HepG2 (cell line): ENCODE results near the gene C1orf21. TPM values are rescaled to one million over a fixed set of nuclear protein-coding genes. Genes with fewer than 3 reads are reported as not detected.
A peak's percentile ranks its signal among the peaks of the same experiment; 100 is the strongest.

Experiments
- ATAC-seq: fragments of 200-7000 bp; cut with Tn5 transposase; 3 replicates; pipeline ENCODE4 v1.9.1; 2020; ENCODE audit warnings: mild to moderate bottlenecking, moderate library complexity
- BruUV-seq: library from RNA; stranded (reverse); fragments of 400-500 nt; replicated peaks from 2 replicates; lab custom pipeline; 2021; lab: Mats Ljungman, UMichigan
- CTCF ChIA-PET: fragments of 300-600 bp; formaldehyde crosslinking; extraction: SDS; loops from one replicate; lab custom pipeline; 2021; ENCODE audit warnings: low total read pairs, inconsistent platforms, low intra/inter-chr PET ratio; lab: Yijun Ruan, JAX
- POLR2A ChIA-PET: fragments of 350-600 bp; sonication (Branson Sonifier 250); formaldehyde crosslinking; loops from one replicate; lab custom pipeline; 2020; ENCODE audit warnings: antibody characterized with exemption, inconsistent platforms; lab: Yijun Ruan, JAX
- DNase-seq: peaks from one replicate; pipeline ENCODE4 v3.0.0-alpha.2; 2015; ENCODE audit warnings: low spot score
- FAIRE-seq: peaks from 3 replicates; lab custom pipeline; 2011; peaks lifted over from hg19 to GRCh38; lab: Jason Lieb, UNC
- H2AFZ ChIP-seq: one replicate; pipeline ENCODE4 v1.6.1; 2011; ENCODE audit warnings: low read length, inconsistent platforms
- H3K27ac ChIP-seq: fragments of 300-600 bp; 3 replicates; pipeline ENCODE4 v1.8.0; 2011; ENCODE audit warnings: mixed run types, mild to moderate bottlenecking, mixed read lengths, low read length, inconsistent platforms; ENCODE audit not compliant: insufficient read depth; ENCODE audit errors: extremely low read length
- H3K27me3 ChIP-seq, 2 experiments: fragments of 200-600 bp in 1 of 2; 2 replicates in 1 of 2; 3 replicates in 1 of 2; pipeline versions ENCODE4 v1.6.0 to v1.8.0; 2011; ENCODE audit warnings: low read length in 2 of 2, mild to moderate bottlenecking in 2 of 2, moderate library complexity in 2 of 2, inconsistent platforms in 1 of 2; ENCODE audit not compliant: insufficient read depth in 2 of 2, control insufficient read depth in 1 of 2
- H3K36me3 ChIP-seq, 2 experiments: fragments of 200-600 bp in 1 of 2; replicated peaks in 1 of 2; 2 replicates in 1 of 2; 3 replicates in 1 of 2; pipeline versions ENCODE4 v1.5.1 to v1.8.0; 2011; ENCODE audit warnings: low read length in 2 of 2, inconsistent platforms in 1 of 2; ENCODE audit not compliant: insufficient read depth in 2 of 2, control insufficient read depth in 1 of 2
- H3K4me1 ChIP-seq: 2 replicates; pipeline ENCODE4 v1.5.1; 2012; ENCODE audit warnings: low read length, inconsistent platforms; ENCODE audit not compliant: insufficient read depth
- H3K4me2 ChIP-seq: 2 replicates; pipeline ENCODE4 v1.6.0; 2011; ENCODE audit warnings: low read depth, low read length, inconsistent platforms
- H3K4me3 ChIP-seq, 3 experiments: fragments of 200-600 bp in 1 of 3; sonication (generic), shearing (Covaris generic) in 1 of 3; replicated peaks in 1 of 3; 2 replicates each; pipeline ENCODE4 v1.5.1; 2011 to 2016; ENCODE audit warnings: low read length in 3 of 3, inconsistent platforms in 2 of 3, low read depth in 2 of 3, mild to moderate bottlenecking in 2 of 3, control low read depth in 1 of 3, mixed read lengths in 1 of 3; ENCODE audit not compliant: insufficient read depth in 1 of 3
- H3K79me2 ChIP-seq: one replicate; pipeline ENCODE4 v1.6.1; 2011; ENCODE audit warnings: low read length, inconsistent platforms; ENCODE audit not compliant: insufficient read depth
- H3K9ac ChIP-seq: 2 replicates; pipeline ENCODE4 v1.6.0; 2011; ENCODE audit warnings: mild to moderate bottlenecking, low read depth, low read length, inconsistent platforms; ENCODE audit not compliant: insufficient read depth
- H3K9me3 ChIP-seq: 2 replicates; pipeline ENCODE4 v1.5.1; 2012; ENCODE audit warnings: mild to moderate bottlenecking, low read length
- H4K20me1 ChIP-seq: 2 replicates; pipeline ENCODE4 v1.6.0; 2011; ENCODE audit warnings: inconsistent platforms, mild to moderate bottlenecking, low read length, moderate library complexity; ENCODE audit not compliant: insufficient read depth
- ATF7 ChIP-seq, 2 experiments: fragments of 450-650 bp in 1 of 2; sonication (generic) in 1 of 2; formaldehyde crosslinking in 1 of 2; IDR thresholded peaks; 2 replicates each; pipeline versions ENCODE4 v1.4.0 to v1.6.1; 2016 to 2020; ENCODE audit warnings: antibody characterized with exemption in 1 of 2, mild to moderate bottlenecking in 1 of 2, missing genetic modification reagents in 1 of 2
- GLMP ChIP-seq: sonication (generic); formaldehyde crosslinking; IDR thresholded peaks from 2 replicates; pipeline ENCODE4 v1.9.0; 2021; ENCODE audit warnings: missing genetic modification reagents, mild to moderate bottlenecking, borderline replicate concordance
- HCFC1 ChIP-seq: fragments of 150-350 bp; IDR thresholded peaks from 2 replicates; pipeline ENCODE4 v1.6.1; 2014; ENCODE audit warnings: low read depth, low read length
- NFKB2 ChIP-seq: sonication (generic); formaldehyde crosslinking; IDR thresholded peaks from 2 replicates; pipeline ENCODE4 v1.4.0; 2020; ENCODE audit warnings: missing genetic modification reagents, borderline replicate concordance
- NR0B2 ChIP-seq: sonication (generic); formaldehyde crosslinking; IDR thresholded peaks from 2 replicates; pipeline ENCODE4 v1.4.0; 2020; ENCODE audit warnings: mild to moderate bottlenecking, missing genetic modification reagents
- WGBS: methylation state at CpG from one replicate; pipeline ENCODE4 v1.1.6; 2017; ENCODE audit warnings: low lambda C conversion rate; 5-methylcytosine and 5-hydroxymethylcytosine counted together
- in situ Hi-C: cut with HindIII; loops from 2 replicates; pipeline ENCODE4 v1.10.0; 2017; ENCODE audit warnings: low pct_unique_long_range_greater_than_20kb; ENCODE audit not compliant: extremely low pct_ligation_motif_present
- intact Hi-C: fragments of 100-400 bp; cut with micrococcal nuclease; formaldehyde crosslinking; loops from one replicate; pipeline ENCODE4 v1.10.0; 2022; ENCODE audit not compliant: unreplicated experiment
- polyA plus RNA-seq, 8 experiments: library from polyadenylated mRNA; depleted of rRNA in 3 of 8; stranded (reverse) in 7 of 8; unstranded in 1 of 8; fragments of >200 nt; fragmentation: Illumina TruSeq in 4 of 8; extraction: Trizol in 4 of 8; gene quantifications; 2 replicates each; pipeline versions ENCODE4 v1.2.1 to v1.2.3, GENCODE V29; 2011 to 2016; ENCODE audit warnings: low read depth in 4 of 8, missing spikeins in 1 of 8, mixed read lengths in 1 of 8; ENCODE audit not compliant: insufficient read depth in 1 of 8
- total RNA-seq, 5 experiments: library from RNA; depleted of rRNA; stranded (reverse); fragments of >200 nt; fragmentation: Illumina TruSeq; extraction: Trizol; gene quantifications; 2 replicates each; pipeline ENCODE4 v1.2.3, GENCODE V29; 2016; ENCODE audit warnings: low read depth in 1 of 5

Gene C1orf21
- total and polyA plus RNA-seq, 2 of the 13 experiments (the other 11 are each of a cell fraction or from before 2014, with no cell fraction given) = not detected

GRCh38 chr1:184647471-184647870, 260.6 kb downstream of the C1orf21 start:
- no peak for FAIRE-seq
- in situ Hi-C loops = no loop called here
- CTCF ChIA-PET = no interaction called here

GRCh38 chr1:184648160-184648855, 261.5 kb downstream of the C1orf21 start:
- peak; percentile 82 for TF ChIP-seq ATF7 (IDR thresholded peaks at IDR 0.05)
- TF ChIP-seq ATF7 (CRISPR knock-in tag; IDR thresholded peaks at IDR 0.05) = no peak
- no peak for TF ChIP-seq GLMP (CRISPR knock-in tag)
- TF ChIP-seq HCFC1 = no peak
- no peak for TF ChIP-seq NFKB2 (CRISPR knock-in tag)
- TF ChIP-seq, all 625 proteins: peak for 1
- in situ Hi-C loops = no loop called here
- Histone ChIP-seq H3K4me2 (no peak overlapping the region), H3K9ac (no peak overlapping the region), H4K20me1 (no peaks in the 10 kb centered on the region), H3K4me1 (no peaks in the 10 kb centered on the region), H3K27ac (no peak overlapping the region), H3K27me3 (no peaks in the 10 kb centered on the region; a peak in 2 of 5 replicates), H3K36me3 (no peaks in the 10 kb centered on the region), H3K9me3 (no peaks in the 10 kb centered on the region), H3K4me3 (no peak overlapping the region), H2AFZ (no peak overlapping the region), H3K79me2 (no peaks in the 10 kb centered on the region)
- intact Hi-C loops = no loop called here
- BruUV-seq = no TSS peak
- ChIA-PET POLR2A (no interaction called here), CTCF (no interaction called here)
- FAIRE-seq (no peak), ATAC-seq (no peak), DNase-seq (no peak)
- 25% methylated on average over 4 of the region's 4 CpGs for WGBS

More at GRCh38 chr1:184647471-184647870, 260.6 kb downstream of the C1orf21 start:
- no peaks in the 10 kb centered on the region for H3K79me2 ChIP-seq
- H2AFZ ChIP-seq = no peak overlapping the region
- DNase-seq (no peak), ATAC-seq (no peak; the same call in 2 of the 3 replicates)
- POLR2A ChIA-PET = no interaction called here
- no TSS peak for BruUV-seq
- no peak overlapping the region for H3K4me2 ChIP-seq
- no peak overlapping the region for H3K4me3 ChIP-seq
- no peak overlapping the region for H3K27ac ChIP-seq
- 33% methylated on average over 3 of the region's 4 CpGs for WGBS
- H4K20me1 ChIP-seq = no peaks in the 10 kb centered on the region
- no peak for TF ChIP-seq NR0B2 (CRISPR knock-in tag)
- H3K27me3 ChIP-seq = no peaks in the 10 kb centered on the region; a peak in 2 of 5 replicates
- H3K9ac ChIP-seq = no peak overlapping the region
- no peaks in the 10 kb centered on the region for H3K9me3 ChIP-seq
- H3K36me3 ChIP-seq = no peaks in the 10 kb centered on the region
- intact Hi-C loops = no loop called here
- H3K4me1 ChIP-seq = no peaks in the 10 kb centered on the region
